Measurements from ENCODE around the gene CARS1. TPM values are rescaled to one million over a fixed set of nuclear protein-coding genes. Genes with fewer than 3 reads are reported as not detected.

Gene CARS1
- total and polyA plus RNA-seq, 10 of the 15 experiments (the other 5 are each of a cell fraction or from before 2014, with no cell fraction given) = 7.8 to 60.6 (median 45.7) TPM

DNA sequence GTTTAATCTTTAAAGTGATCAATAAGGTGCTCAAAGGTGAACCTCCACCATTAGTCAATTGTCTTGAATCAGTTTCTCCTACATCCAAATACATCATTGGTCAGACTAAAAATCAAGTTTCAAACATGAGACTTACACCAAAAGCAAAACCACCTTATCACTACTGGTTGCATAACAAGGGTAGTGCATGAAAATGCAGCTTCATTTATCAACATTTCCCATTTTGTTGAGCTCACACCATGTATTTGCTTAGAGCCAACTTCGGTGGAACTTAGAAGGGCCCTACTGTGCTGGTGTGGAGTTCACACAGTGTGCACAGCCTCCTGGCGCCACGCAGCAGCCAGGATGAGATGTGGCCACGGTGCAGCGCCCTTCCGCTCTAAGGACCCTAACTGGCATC is 104.9 kb downstream of the CARS1 start (continued):
- TF ChIP-seq, protein P1, sequence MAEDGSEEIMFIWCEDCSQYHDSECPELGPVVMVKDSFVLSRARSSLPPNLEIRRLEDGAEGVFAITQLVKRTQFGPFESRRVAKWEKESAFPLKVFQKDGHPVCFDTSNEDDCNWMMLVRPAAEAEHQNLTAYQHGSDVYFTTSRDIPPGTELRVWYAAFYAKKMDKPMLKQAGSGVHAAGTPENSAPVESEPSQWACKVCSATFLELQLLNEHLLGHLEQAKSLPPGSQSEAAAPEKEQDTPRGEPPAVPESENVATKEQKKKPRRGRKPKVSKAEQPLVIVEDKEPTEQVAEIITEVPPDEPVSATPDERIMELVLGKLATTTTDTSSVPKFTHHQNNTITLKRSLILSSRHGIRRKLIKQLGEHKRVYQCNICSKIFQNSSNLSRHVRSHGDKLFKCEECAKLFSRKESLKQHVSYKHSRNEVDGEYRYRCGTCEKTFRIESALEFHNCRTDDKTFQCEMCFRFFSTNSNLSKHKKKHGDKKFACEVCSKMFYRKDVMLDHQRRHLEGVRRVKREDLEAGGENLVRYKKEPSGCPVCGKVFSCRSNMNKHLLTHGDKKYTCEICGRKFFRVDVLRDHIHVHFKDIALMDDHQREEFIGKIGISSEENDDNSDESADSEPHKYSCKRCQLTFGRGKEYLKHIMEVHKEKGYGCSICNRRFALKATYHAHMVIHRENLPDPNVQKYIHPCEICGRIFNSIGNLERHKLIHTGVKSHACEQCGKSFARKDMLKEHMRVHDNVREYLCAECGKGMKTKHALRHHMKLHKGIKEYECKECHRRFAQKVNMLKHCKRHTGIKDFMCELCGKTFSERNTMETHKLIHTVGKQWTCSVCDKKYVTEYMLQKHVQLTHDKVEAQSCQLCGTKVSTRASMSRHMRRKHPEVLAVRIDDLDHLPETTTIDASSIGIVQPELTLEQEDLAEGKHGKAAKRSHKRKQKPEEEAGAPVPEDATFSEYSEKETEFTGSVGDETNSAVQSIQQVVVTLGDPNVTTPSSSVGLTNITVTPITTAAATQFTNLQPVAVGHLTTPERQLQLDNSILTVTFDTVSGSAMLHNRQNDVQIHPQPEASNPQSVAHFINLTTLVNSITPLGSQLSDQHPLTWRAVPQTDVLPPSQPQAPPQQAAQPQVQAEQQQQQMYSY (CRISPR knock-in tag; IDR thresholded peaks at IDR 0.05) = no peak
- TF ChIP-seq KLF5 (IDR thresholded peaks at IDR 0.05; ENCODE audit: partially characterized antibody) (no peak), MEF2A (IDR thresholded peaks at IDR 0.05; ENCODE audit: insufficient read depth, low read depth, low read length) (no peak), GABPA (IDR thresholded peaks at IDR 0.05; ENCODE audit: low read depth) (no peak), EED (IDR thresholded peaks at IDR 0.05; ENCODE audit: low read depth) (no peak)

DNA sequence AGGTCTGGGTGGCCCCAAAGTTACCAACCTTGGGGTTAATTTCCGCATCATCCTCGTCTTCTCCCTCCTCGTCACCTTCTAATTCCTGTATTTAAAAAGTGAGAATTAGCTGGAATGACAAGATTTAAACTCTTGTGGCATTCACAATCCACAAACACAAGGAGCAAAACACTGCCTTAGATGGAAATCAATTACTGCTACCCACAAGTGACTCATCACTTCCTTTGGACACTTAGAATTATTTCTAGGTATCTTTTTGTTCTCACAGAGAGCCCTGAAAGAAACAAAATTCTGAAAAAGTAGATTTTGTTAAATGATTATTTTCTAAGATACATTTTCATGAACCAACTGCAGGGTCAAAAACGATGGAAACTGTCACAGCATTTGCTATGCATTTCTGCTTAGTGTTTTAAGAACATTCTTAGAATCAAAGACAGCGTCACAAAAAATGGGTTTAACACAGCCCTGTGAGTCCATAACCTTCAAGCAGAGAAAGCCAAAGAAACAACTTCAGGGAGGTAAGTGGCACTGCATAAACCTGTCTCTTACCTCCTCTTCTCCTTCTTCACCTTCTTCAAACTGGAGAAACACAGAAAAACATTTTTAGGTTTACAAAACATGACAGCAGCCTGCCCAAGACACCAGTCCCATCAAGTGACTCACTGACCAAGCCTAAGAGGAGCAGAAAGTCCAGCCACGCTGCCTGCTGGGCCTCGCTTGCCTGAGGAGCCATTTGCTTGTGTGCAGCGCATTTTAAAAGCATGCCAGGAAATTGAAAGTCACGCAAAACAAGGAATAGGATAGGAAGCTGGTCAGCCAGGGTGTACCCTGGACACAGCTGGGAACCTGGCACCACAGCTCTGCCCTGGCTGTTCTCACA is 105.8 kb downstream of the CARS1 start:
- POLR2A ChIA-PET = no interaction called here
- 97% methylated on average over 9 of the region's 9 CpGs for WGBS (ENCODE audit: insufficient coverage, insufficient replicate concordance, low lambda C conversion rate, missing lambda C conversion rate)
- Histone ChIP-seq H4K20me1 (ENCODE audit: control insufficient read depth, insufficient read depth) (no peaks in the 10 kb centered on the region), H3K4me1 (ENCODE audit: control insufficient read depth, insufficient read depth, low read length) (no peaks in the 10 kb centered on the region), H3K4me3 (no peak overlapping the region), H2AFZ (ENCODE audit: control insufficient read depth, low read depth, low read length) (no peak overlapping the region), H3K79me2 (ENCODE audit: control insufficient read depth, insufficient read depth, low read length) (no peaks in the 10 kb centered on the region), H3K27ac (ENCODE audit: control insufficient read depth, insufficient read depth) (no peak overlapping the region), H3K9me3 (replicated peaks; ENCODE audit: control insufficient read depth, insufficient read depth, low read length) (no peaks in the 10 kb centered on the region), H3K27me3 (replicated peaks in 1 of 2; ENCODE audit: control insufficient read depth in 2 of 2, insufficient read depth in 2 of 2, low read length in 1 of 2) (no peaks in the 10 kb centered on the region), H3K9ac (ENCODE audit: control insufficient read depth, insufficient read depth, low read length) (no peak overlapping the region), H3K4me2 (ENCODE audit: control insufficient read depth, insufficient read depth) (no peak overlapping the region), H3K36me3 (ENCODE audit: control insufficient read depth in 2 of 2, insufficient read depth in 2 of 2, low read length in 1 of 2) (peaks cover 29 to 58% of the 10 kb centered on the region in 2 experiments)
- intact Hi-C loops (cut with micrococcal nuclease; ENCODE audit: unreplicated experiment) = no loop called here
- SMC1A ChIA-PET (ENCODE audit: uncharacterized antibody, unreplicated experiment) = no interaction called here
- CTCF ChIA-PET = no interaction called here
- ATAC-seq (no peak), FAIRE-seq (no peak), DNase-seq (ENCODE audit: low read depth, low spot score) (no peak)
- in situ Hi-C loops (cut with MboI) = no loop called here
- no TSS peak for BruUV-seq (replicated peaks)
- RAD21 ChIA-PET (ENCODE audit: unreplicated experiment) = no interaction called here
- TF ChIP-seq, protein P2, sequence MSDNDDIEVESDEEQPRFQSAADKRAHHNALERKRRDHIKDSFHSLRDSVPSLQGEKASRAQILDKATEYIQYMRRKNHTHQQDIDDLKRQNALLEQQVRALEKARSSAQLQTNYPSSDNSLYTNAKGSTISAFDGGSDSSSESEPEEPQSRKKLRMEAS (IDR thresholded peaks at IDR 0.05; ENCODE audit: low read depth, low read length) = no peak
- TF ChIP-seq NRF1 (conservative IDR thresholded peaks at IDR 0.05; ENCODE audit: low read depth, low read length) (no peak), CREB1 (IDR thresholded peaks at IDR 0.05; ENCODE audit: low read depth) (no peak), ESRRA (IDR thresholded peaks at IDR 0.05; ENCODE audit: low read length) (no peak), NR2C2 (IDR thresholded peaks at IDR 0.05; ENCODE audit: borderline replicate concordance, control insufficient read depth, insufficient read length, low read depth) (no peak), BRCA1 (IDR thresholded peaks at IDR 0.05; ENCODE audit: low read depth, low read length) (no peak), SPI1 (IDR thresholded peaks at IDR 0.05; ENCODE audit: borderline replicate concordance, insufficient read depth, low read depth, low read length) (no peak), BACH1 (IDR thresholded peaks at IDR 0.05; ENCODE audit: borderline replicate concordance) (no peak), SIX5 (IDR thresholded peaks at IDR 0.05; ENCODE audit: low read depth, low read length, severe bottlenecking) (no peak)
- TF ChIP-seq, protein P3, sequence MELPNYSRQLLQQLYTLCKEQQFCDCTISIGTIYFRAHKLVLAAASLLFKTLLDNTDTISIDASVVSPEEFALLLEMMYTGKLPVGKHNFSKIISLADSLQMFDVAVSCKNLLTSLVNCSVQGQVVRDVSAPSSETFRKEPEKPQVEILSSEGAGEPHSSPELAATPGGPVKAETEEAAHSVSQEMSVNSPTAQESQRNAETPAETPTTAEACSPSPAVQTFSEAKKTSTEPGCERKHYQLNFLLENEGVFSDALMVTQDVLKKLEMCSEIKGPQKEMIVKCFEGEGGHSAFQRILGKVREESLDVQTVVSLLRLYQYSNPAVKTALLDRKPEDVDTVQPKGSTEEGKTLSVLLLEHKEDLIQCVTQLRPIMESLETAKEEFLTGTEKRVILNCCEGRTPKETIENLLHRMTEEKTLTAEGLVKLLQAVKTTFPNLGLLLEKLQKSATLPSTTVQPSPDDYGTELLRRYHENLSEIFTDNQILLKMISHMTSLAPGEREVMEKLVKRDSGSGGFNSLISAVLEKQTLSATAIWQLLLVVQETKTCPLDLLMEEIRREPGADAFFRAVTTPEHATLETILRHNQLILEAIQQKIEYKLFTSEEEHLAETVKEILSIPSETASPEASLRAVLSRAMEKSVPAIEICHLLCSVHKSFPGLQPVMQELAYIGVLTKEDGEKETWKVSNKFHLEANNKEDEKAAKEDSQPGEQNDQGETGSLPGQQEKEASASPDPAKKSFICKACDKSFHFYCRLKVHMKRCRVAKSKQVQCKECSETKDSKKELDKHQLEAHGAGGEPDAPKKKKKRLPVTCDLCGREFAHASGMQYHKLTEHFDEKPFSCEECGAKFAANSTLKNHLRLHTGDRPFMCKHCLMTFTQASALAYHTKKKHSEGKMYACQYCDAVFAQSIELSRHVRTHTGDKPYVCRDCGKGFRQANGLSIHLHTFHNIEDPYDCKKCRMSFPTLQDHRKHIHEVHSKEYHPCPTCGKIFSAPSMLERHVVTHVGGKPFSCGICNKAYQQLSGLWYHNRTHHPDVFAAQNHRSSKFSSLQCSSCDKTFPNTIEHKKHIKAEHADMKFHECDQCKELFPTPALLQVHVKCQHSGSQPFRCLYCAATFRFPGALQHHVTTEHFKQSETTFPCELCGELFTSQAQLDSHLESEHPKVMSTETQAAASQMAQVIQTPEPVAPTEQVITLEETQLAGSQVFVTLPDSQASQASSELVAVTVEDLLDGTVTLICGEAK (IDR thresholded peaks at IDR 0.05; ENCODE audit: borderline replicate concordance) = no peak

Data from GM12878 (cell line).